Stimulated activated naive B cell treated with anti-CD40 and anti-IgM and Interleukin-4, amounts not matched to agents 10 μg/mL and 1 μg/mL and 100 μg/mL, for 72 hours (primary cell): ENCODE measurements around the gene EHD4.

Source experiments
- ATAC-seq, 2 donors: fragments of 150-1000 bp; cut with Tn5 transposase; replicated peaks; 2 replicates each; pipeline ENCODE4 v1.10.0; 2021; ENCODE audit warnings: moderate library complexity in 1 of 2
- DNase-seq: peaks from one replicate; pipeline ENCODE4 v3.0.0; 2021
- H3K27ac Mint-ChIP-seq: one replicate; pipeline ENCODE4 v1.8.0; 2022; ENCODE audit warnings: mild to moderate bottlenecking, mixed read lengths
- H3K27me3 Mint-ChIP-seq, 2 donors: one replicate each; pipeline ENCODE4 v1.8.0; 2022; ENCODE audit warnings: mixed read lengths in 2 of 2
- H3K36me3 Mint-ChIP-seq, 2 donors: one replicate each; pipeline ENCODE4 v1.8.0; 2022; ENCODE audit warnings: mixed read lengths in 2 of 2, mild to moderate bottlenecking in 1 of 2
- H3K4me1 Mint-ChIP-seq, 2 donors: one replicate each; pipeline ENCODE4 v1.8.0; 2022; ENCODE audit warnings: mixed read lengths in 2 of 2, mild to moderate bottlenecking in 1 of 2
- H3K4me3 Mint-ChIP-seq, 2 donors: one replicate each; pipeline ENCODE4 v1.8.0; 2022; ENCODE audit warnings: mild to moderate bottlenecking in 2 of 2, mixed read lengths in 2 of 2, moderate library complexity in 1 of 2
- H3K9me3 Mint-ChIP-seq, 2 donors: one replicate each; pipeline ENCODE4 v1.8.0; 2022; ENCODE audit warnings: mixed read lengths in 2 of 2, mild to moderate bottlenecking in 1 of 2

The EHD4 gene

GRCh38 chr15:41847981-41848380 lies 124.4 kb downstream of the EHD4 start:
- Mint-ChIP-seq H3K36me3 (peaks cover 25 to 26% of the 10 kb centered on the region in 2 donors), H3K9me3 (no peaks in the 10 kb centered on the region), H3K27me3 (peaks cover 3 to 9% of the 10 kb centered on the region in 2 donors), H3K4me3 (no peak overlapping the region), H3K4me1 (peaks cover 7 to 17% of the 10 kb centered on the region in 2 donors), H3K27ac (no peak overlapping the region)
- ATAC-seq (no peak), DNase-seq (no peak)

DNA sequence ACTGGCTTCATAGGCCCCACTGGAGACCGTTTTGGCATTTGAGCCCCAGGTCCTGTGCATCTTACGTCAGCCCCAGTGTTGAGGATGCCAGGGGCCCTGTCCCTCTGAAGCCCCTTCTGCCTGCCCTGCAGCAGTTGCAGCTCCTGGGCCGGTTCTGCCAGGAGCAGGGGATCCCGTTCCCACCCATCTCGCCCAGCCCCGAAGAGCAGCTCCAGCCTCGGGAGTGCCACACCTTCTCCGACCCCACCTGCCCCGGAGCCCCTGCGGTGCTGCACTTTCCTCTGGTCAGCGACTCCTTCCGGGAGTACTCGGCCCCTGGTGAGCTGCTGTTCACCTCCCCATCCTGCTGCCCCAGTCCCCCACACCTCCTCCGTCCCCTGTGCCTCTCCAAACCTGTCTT lies 125.2 kb downstream of the EHD4 start:
- no peak for DNase-seq
- Mint-ChIP-seq H3K4me1 (peaks cover 7 to 17% of the 10 kb centered on the region in 2 donors), H3K4me3 (no peak overlapping the region), H3K9me3 (no peaks in the 10 kb centered on the region), H3K27ac (peak overlapping the region; percentile 7), H3K36me3 (peaks cover 30 to 31% of the 10 kb centered on the region in 2 donors), H3K27me3 (peaks cover 3 to 9% of the 10 kb centered on the region in 2 donors)
- ATAC-seq: no peak
